ENCODE measurements around the gene TIMM13.

DNA sequence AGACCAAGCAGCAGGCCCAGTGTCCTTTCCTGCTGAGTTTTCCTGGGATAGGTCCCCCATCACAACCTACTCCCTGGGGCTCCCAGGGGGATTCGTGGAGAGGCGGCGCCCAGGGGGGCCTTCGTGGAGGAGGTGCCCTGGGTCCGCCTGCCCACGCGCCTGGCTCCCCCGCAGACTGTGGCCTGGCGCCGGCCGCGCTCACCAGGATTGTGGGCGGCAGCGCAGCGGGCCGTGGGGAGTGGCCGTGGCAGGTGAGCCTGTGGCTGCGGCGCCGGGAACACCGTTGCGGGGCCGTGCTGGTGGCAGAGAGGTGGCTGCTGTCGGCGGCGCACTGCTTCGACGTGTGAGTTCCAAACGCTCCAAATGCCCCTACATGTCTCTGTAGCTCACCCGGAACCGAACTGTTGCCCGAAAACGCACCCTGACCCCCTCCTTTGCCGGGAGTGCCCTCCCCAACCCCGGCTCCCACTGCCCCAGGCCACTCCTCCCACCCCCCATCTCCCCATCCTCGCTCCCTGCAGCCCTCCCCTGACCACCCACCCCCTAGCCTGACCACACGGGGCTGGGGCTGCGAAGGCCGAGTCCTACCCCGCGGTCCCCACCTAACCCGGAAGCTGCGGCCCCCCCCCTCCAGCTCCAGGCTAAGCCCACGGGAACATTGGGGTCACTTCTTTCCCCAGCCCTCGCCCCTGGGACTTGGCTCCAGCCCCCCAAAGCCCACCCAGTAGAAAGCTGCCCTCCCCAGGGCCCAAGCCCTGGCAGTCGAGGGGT is 3.3 kb downstream of the TIMM13 start:
- TF ChIP-seq CTCF (IDR thresholded peaks at IDR 0.05; ENCODE audit: low read depth, low read length) (no peak), POLR2A (IDR thresholded peaks at IDR 0.05; ENCODE audit: extremely low read depth, insufficient read length) (no peak)
